GM23338 (cell line): ENCODE data around the gene TELO2. TPM values are rescaled to one million over a fixed set of nuclear protein-coding genes. Genes with fewer than 3 reads are reported as not detected.

ENCODE experiments used
- ATAC-seq: fragments of 200-7000 bp; cut with Tn5 transposase; 3 replicates; pipeline ENCODE4 v1.9.1; 2020
- DNase-seq: peaks from one replicate; pipeline ENCODE4 v3.0.0-alpha.2; 2015; ENCODE audit warnings: low spot score
- H2AFZ ChIP-seq: fragments of 200-600 bp; sonication (generic); 2 replicates; pipeline ENCODE4 v1.8.0; 2016; ENCODE audit warnings: antibody characterized with exemption, mild to moderate bottlenecking, moderate library complexity
- H3F3A ChIP-seq: fragments of 200-600 bp; sonication (generic); replicated peaks from 2 replicates; pipeline ENCODE4 v1.8.0; 2017; ENCODE audit warnings: antibody characterized with exemption, mixed run types, low read depth
- H3K27ac ChIP-seq: fragments of 200-600 bp; sonication (generic); 2 replicates; pipeline ENCODE4 v1.6.1; 2016; ENCODE audit warnings: low read depth
- H3K27me3 ChIP-seq: fragments of 200-600 bp; sonication (generic); 2 replicates; pipeline ENCODE4 v1.8.0; 2016; ENCODE audit warnings: mild to moderate bottlenecking, mixed run types, moderate library complexity; ENCODE audit not compliant: insufficient read depth
- H3K36me3 ChIP-seq: fragments of 200-600 bp; sonication (generic); 2 replicates; pipeline ENCODE4 v1.8.0; 2016; ENCODE audit warnings: mild to moderate bottlenecking; ENCODE audit not compliant: insufficient read depth
- H3K4me1 ChIP-seq: fragments of 200-600 bp; sonication (generic); 2 replicates; pipeline ENCODE4 v1.8.0; 2016; ENCODE audit warnings: mild to moderate bottlenecking, moderate library complexity; ENCODE audit not compliant: insufficient read depth
- H3K4me2 ChIP-seq: fragments of 200-600 bp; sonication (generic); 2 replicates; pipeline ENCODE4 v1.7.1; 2017; ENCODE audit warnings: mixed run types
- H3K4me3 ChIP-seq: fragments of 200-600 bp; sonication (generic); 2 replicates; pipeline ENCODE4 v1.6.1; 2016; ENCODE audit warnings: mixed run types
- H3K79me2 ChIP-seq: fragments of 200-600 bp; sonication (generic); replicated peaks from 2 replicates; pipeline ENCODE4 v1.8.0; 2017; ENCODE audit warnings: mild to moderate bottlenecking; ENCODE audit not compliant: insufficient read depth
- H3K9me2 ChIP-seq: fragments of 200-600 bp; sonication (generic); 2 replicates; pipeline ENCODE4 v1.8.0; 2017; ENCODE audit not compliant: insufficient read depth
- H4K20me1 ChIP-seq: fragments of 200-600 bp; sonication (generic); replicated peaks from 2 replicates; pipeline ENCODE4 v1.8.0; 2017; ENCODE audit warnings: mild to moderate bottlenecking; ENCODE audit not compliant: insufficient read depth
- H3K27ac Mint-ChIP-seq: 2 replicates; pipeline ENCODE4 v1.8.0; 2020; ENCODE audit warnings: inconsistent platforms, mild to moderate bottlenecking, moderate library complexity, mixed read lengths
- H3K27me3 Mint-ChIP-seq: 3 replicates; pipeline ENCODE4 v1.8.0; 2022; ENCODE audit warnings: low read depth, mild to moderate bottlenecking, moderate library complexity, mixed read lengths, inconsistent platforms; ENCODE audit not compliant: insufficient read depth, poor library complexity
- H3K36me3 Mint-ChIP-seq: 3 replicates; pipeline ENCODE4 v1.8.0; 2021; ENCODE audit warnings: low read depth, mild to moderate bottlenecking, inconsistent platforms, moderate library complexity, mixed read lengths
- H3K4me1 Mint-ChIP-seq: 3 replicates; pipeline ENCODE4 v1.8.0; 2020; ENCODE audit warnings: mild to moderate bottlenecking, inconsistent platforms, mixed read lengths
- H3K4me3 Mint-ChIP-seq: 3 replicates; pipeline ENCODE4 v1.8.0; 2021; ENCODE audit warnings: moderate library complexity, mild to moderate bottlenecking, inconsistent platforms, mixed read lengths
- H3K9me3 Mint-ChIP-seq: 3 replicates; pipeline ENCODE4 v1.8.0; 2020; ENCODE audit warnings: moderate library complexity, mild to moderate bottlenecking, inconsistent platforms, mixed read lengths
- EZH2 ChIP-seq: fragments of 200-600 bp; sonication (generic); IDR thresholded peaks from one replicate; pipeline ENCODE4 v1.8.0; 2017; ENCODE audit warnings: antibody characterized with exemption, mild to moderate bottlenecking, low read depth; ENCODE audit not compliant: unreplicated experiment
- EZH2phosphoT487 ChIP-seq: fragments of 200-600 bp; sonication (generic); IDR thresholded peaks from one replicate; pipeline ENCODE4 v1.8.1; 2018; ENCODE audit warnings: antibody characterized with exemption; ENCODE audit not compliant: unreplicated experiment
- JUNB ChIP-seq: IDR thresholded peaks from one replicate; pipeline ENCODE4 v1.6.1; 2016; ENCODE audit warnings: antibody characterized with exemption; ENCODE audit not compliant: unreplicated experiment
- POLR2AphosphoS5 ChIP-seq: IDR thresholded peaks from 2 replicates; pipeline ENCODE4 v1.6.1; 2016; ENCODE audit warnings: antibody characterized with exemption, low read depth
- STAT1 ChIP-seq: IDR thresholded peaks from one replicate; pipeline ENCODE4 v1.6.1; 2016; ENCODE audit warnings: antibody characterized with exemption; ENCODE audit not compliant: unreplicated experiment
- ZNF114 ChIP-seq: fragments of 250-450 bp; sonication (Bioruptor Pico); IDR thresholded peaks from 2 replicates; pipeline ENCODE4 v1.5.0; 2020; ENCODE audit warnings: mild to moderate bottlenecking, moderate library complexity
- ZNF331 ChIP-seq: fragments of 250-450 bp; sonication (Bioruptor Pico); IDR thresholded peaks from 2 replicates; pipeline ENCODE4 v1.5.0; 2020; ENCODE audit warnings: low read depth, mild to moderate bottlenecking, moderate library complexity
- polyA plus RNA-seq: library from polyadenylated mRNA; unstranded; fragments of >200 nt; fragmentation: Nextera tagmentation; extraction: Ambion mirVana; gene quantifications from 2 replicates; pipeline ENCODE4 v1.2.1, GENCODE V29; 2016
- total RNA-seq: library from RNA; depleted of rRNA; stranded (reverse); fragments of >200 nt; shearing (Covaris generic); gene quantifications from 2 replicates; pipeline ENCODE4 v1.2.3, GENCODE V29; 2014
- TF ChIP-seq, protein P1 (sequence below): IDR thresholded peaks from one replicate; pipeline ENCODE4 v1.6.1; 2018; ENCODE audit warnings: antibody characterized with exemption; ENCODE audit not compliant: unreplicated experiment
- TF ChIP-seq, protein P2 (sequence below), 2 experiments: fragments of 200-600 bp in 1 of 2; sonication (generic) in 1 of 2; conservative IDR thresholded peaks; 2 replicates each; pipeline versions ENCODE4 v1.5.1 to v1.6.1; 2016 to 2017; ENCODE audit warnings: antibody characterized with exemption in 2 of 2, low read depth in 2 of 2, mild to moderate bottlenecking in 2 of 2, moderate library complexity in 1 of 2

The TELO2 gene
- total and polyA plus RNA-seq, 2 experiments from 2014 or later = 45.4 to 76.0 TPM

DNA sequence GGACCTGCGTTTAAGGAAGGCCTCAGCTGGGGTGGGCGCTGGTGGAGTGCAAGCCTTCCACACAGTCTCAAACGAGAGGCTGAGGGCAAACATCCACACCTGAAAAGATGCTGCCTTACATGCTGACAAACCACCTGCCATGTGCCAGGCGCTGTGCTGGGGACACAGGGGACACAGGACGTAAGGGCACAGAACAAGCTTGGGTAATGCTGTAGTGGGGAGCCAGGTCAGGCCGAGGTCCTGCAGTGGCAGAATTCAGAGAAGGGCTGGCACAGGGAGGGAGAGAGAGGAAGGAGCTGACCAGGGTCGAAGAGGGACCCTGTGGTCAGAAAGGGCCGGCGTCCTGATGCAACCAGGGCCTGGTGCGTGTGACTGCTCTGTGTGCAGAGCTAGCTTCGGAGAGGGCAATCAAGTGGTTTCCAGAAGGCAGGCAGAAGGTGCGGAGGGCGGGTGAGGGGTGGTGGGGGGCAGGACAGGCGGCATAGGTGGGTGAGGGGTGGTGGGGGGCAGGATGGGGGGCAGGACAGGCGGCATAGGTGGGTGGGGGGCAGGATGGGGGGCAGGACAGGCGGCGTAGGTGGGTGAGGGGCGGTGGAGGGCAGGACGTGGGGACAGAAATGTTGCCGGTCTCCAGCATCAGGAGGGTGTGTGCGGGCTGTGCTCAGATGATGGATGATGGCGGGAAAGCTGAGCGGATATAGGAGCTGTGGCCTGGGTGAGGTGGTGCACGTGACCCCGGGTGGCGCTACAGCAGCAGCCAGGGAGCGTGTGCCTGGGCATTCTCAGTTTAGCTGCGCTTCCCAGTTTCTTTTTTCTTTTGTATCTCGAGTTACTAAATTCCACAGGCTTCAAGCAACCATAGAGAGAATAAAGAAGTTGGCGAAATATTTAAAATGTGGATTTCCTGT is 18.8 kb downstream of the TELO2 start:
- peak; percentile 47 for ATAC-seq
- H2AFZ ChIP-seq = no peak overlapping the region
- Mint-ChIP-seq H3K27me3 (peaks cover 14% of the 10 kb centered on the region), H3K4me1 (no peaks in the 10 kb centered on the region), H3K27ac (no peak overlapping the region), H3K36me3 (peaks cover 46% of the 10 kb centered on the region), H3K9me3 (peaks cover 16% of the 10 kb centered on the region; the same call in 2 of the 3 replicates), H3K4me3 (no peak overlapping the region)
- H3K36me3 ChIP-seq = no peaks in the 10 kb centered on the region
- no peak overlapping the region for H3K4me2 ChIP-seq
- peak; percentile 51 for DNase-seq
- H3K9me2 ChIP-seq = no peaks in the 10 kb centered on the region
- no peak overlapping the region for H3K4me3 ChIP-seq
- no peak overlapping the region for H3K27ac ChIP-seq
- H3K4me1 ChIP-seq = no peaks in the 10 kb centered on the region
- H3K27me3 ChIP-seq = no peaks in the 10 kb centered on the region
- no peaks in the 10 kb centered on the region; the same call in 1 of the 2 replicates for H4K20me1 ChIP-seq
- H3K79me2 ChIP-seq = no peaks in the 10 kb centered on the region
- TF ChIP-seq ZNF331 (CRISPR knock-in tag) = no peak
- H3F3A ChIP-seq = no peaks in the 10 kb centered on the region

GRCh38 chr16:1512774-1513173 is 19.6 kb downstream of the TELO2 start:
- Histone ChIP-seq H3K27ac (no peak overlapping the region), H3K4me1 (no peaks in the 10 kb centered on the region)
- H3K27ac Mint-ChIP-seq = no peak overlapping the region

More at GRCh38 chr16:1512774-1513173, 19.6 kb downstream of the TELO2 start:
- Histone ChIP-seq H3K4me3 (no peak overlapping the region), H3K4me2 (no peak overlapping the region), H3K79me2 (no peaks in the 10 kb centered on the region), H3K36me3 (no peaks in the 10 kb centered on the region), H3K9me2 (no peaks in the 10 kb centered on the region), H3F3A (no peaks in the 10 kb centered on the region), H4K20me1 (no peaks in the 10 kb centered on the region; the same call in 1 of the 2 replicates), H2AFZ (no peak overlapping the region), H3K27me3 (no peaks in the 10 kb centered on the region)
- H3K9me3 Mint-ChIP-seq = peaks cover 16% of the 10 kb centered on the region; the same call in 2 of the 3 replicates
- no peak for DNase-seq
- no peak overlapping the region for H3K4me3 Mint-ChIP-seq
- no peak for ATAC-seq
- H3K36me3 Mint-ChIP-seq = peaks cover 42% of the 10 kb centered on the region
- TF ChIP-seq ZNF114 (CRISPR knock-in tag) (no peak), ZNF331 (CRISPR knock-in tag) (no peak), JUNB (no peak), STAT1 (no peak), EZH2phosphoT487 (no peak), EZH2 (no peak), POLR2AphosphoS5 (no peak)
- TF ChIP-seq, protein P1, sequence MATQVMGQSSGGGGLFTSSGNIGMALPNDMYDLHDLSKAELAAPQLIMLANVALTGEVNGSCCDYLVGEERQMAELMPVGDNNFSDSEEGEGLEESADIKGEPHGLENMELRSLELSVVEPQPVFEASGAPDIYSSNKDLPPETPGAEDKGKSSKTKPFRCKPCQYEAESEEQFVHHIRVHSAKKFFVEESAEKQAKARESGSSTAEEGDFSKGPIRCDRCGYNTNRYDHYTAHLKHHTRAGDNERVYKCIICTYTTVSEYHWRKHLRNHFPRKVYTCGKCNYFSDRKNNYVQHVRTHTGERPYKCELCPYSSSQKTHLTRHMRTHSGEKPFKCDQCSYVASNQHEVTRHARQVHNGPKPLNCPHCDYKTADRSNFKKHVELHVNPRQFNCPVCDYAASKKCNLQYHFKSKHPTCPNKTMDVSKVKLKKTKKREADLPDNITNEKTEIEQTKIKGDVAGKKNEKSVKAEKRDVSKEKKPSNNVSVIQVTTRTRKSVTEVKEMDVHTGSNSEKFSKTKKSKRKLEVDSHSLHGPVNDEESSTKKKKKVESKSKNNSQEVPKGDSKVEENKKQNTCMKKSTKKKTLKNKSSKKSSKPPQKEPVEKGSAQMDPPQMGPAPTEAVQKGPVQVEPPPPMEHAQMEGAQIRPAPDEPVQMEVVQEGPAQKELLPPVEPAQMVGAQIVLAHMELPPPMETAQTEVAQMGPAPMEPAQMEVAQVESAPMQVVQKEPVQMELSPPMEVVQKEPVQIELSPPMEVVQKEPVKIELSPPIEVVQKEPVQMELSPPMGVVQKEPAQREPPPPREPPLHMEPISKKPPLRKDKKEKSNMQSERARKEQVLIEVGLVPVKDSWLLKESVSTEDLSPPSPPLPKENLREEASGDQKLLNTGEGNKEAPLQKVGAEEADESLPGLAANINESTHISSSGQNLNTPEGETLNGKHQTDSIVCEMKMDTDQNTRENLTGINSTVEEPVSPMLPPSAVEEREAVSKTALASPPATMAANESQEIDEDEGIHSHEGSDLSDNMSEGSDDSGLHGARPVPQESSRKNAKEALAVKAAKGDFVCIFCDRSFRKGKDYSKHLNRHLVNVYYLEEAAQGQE = no peak
- TF ChIP-seq, protein P2, sequence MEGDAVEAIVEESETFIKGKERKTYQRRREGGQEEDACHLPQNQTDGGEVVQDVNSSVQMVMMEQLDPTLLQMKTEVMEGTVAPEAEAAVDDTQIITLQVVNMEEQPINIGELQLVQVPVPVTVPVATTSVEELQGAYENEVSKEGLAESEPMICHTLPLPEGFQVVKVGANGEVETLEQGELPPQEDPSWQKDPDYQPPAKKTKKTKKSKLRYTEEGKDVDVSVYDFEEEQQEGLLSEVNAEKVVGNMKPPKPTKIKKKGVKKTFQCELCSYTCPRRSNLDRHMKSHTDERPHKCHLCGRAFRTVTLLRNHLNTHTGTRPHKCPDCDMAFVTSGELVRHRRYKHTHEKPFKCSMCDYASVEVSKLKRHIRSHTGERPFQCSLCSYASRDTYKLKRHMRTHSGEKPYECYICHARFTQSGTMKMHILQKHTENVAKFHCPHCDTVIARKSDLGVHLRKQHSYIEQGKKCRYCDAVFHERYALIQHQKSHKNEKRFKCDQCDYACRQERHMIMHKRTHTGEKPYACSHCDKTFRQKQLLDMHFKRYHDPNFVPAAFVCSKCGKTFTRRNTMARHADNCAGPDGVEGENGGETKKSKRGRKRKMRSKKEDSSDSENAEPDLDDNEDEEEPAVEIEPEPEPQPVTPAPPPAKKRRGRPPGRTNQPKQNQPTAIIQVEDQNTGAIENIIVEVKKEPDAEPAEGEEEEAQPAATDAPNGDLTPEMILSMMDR (conservative IDR thresholded peaks at IDR 0.05; ENCODE audit: low read depth in 2 of 2) = no peak
- H3K4me1 Mint-ChIP-seq = no peaks in the 10 kb centered on the region
- H3K27me3 Mint-ChIP-seq = peaks cover 10% of the 10 kb centered on the region
